ENCODE results near the gene MLANA.
A peak's percentile ranks its signal among the peaks of the same experiment; 100 is the strongest.
"Not testable (repeated sequence)": the region's sequence is repeated elsewhere in the genome, so short reads cannot be mapped to it uniquely, and the experiment has no call there.

Gene MLANA

GRCh38 chr9:5876711-5877110, 14.0 kb upstream of the MLANA start:
- no peak for DNase-seq (ENCODE audit: extremely low read depth, insufficient read length)

GRCh38 chr9:5879419-5880181, 11.1 kb upstream of the MLANA start:
- no peak for TF ChIP-seq CTCF (IDR thresholded peaks at IDR 0.05; ENCODE audit: insufficient read depth, low read length, poor library complexity, severe bottlenecking)
- Histone ChIP-seq H3K36me3 (ENCODE audit: control insufficient read depth, insufficient read depth, low read length) (no peaks in the 10 kb centered on the region), H3K27me3 (replicated peaks; ENCODE audit: control insufficient read depth, insufficient read depth, low read length) (no peaks in the 10 kb centered on the region), H3K4me3 (replicated peaks; ENCODE audit: low read depth, low read length) (no peak overlapping the region)
- DNase-seq (ENCODE audit: extremely low read depth, insufficient read length), result no peak

More at GRCh38 chr9:5876711-5877110, 14.0 kb upstream of the MLANA start:
- Histone ChIP-seq H3K27me3 (replicated peaks; ENCODE audit: control insufficient read depth, insufficient read depth, low read length) (no peaks in the 10 kb centered on the region), H3K4me3 (replicated peaks; ENCODE audit: low read depth, low read length) (no peak overlapping the region), H3K36me3 (ENCODE audit: control insufficient read depth, insufficient read depth, low read length) (no peaks in the 10 kb centered on the region)
- no peak for TF ChIP-seq CTCF (IDR thresholded peaks at IDR 0.05; ENCODE audit: insufficient read depth, low read length, poor library complexity, severe bottlenecking)

GRCh38 chr9:5882244-5883012, 8.3 kb upstream of the MLANA start:
- H3K4me3 ChIP-seq (replicated peaks; ENCODE audit: low read depth, low read length); H3K27me3 ChIP-seq (replicated peaks; ENCODE audit: control insufficient read depth, insufficient read depth, low read length); H3K36me3 ChIP-seq (ENCODE audit: control insufficient read depth, insufficient read depth, low read length); DNase-seq (ENCODE audit: extremely low read depth, insufficient read length): not testable (repeated sequence)

- Histone ChIP-seq H3K36me3 (ENCODE audit: control insufficient read depth, insufficient read depth, low read length) (no peaks in the 10 kb centered on the region), H3K4me3 (replicated peaks; ENCODE audit: low read depth, low read length) (no peak overlapping the region), H3K27me3 (replicated peaks; ENCODE audit: control insufficient read depth, insufficient read depth, low read length) (no peaks in the 10 kb centered on the region)
- no peak for TF ChIP-seq CTCF (IDR thresholded peaks at IDR 0.05; ENCODE audit: insufficient read depth, low read length, poor library complexity, severe bottlenecking)
- DNase-seq (ENCODE audit: extremely low read depth, insufficient read length), result no peak
Measured at GRCh38 chr9:5884191-5884590, 6.5 kb upstream of the MLANA start.

GRCh38 chr9:5886114-5886939, 4.4 kb upstream of the MLANA start:
- DNase-seq (ENCODE audit: extremely low read depth, insufficient read length), result peak; percentile 51
- peak; percentile 94 for TF ChIP-seq CTCF (IDR thresholded peaks at IDR 0.05; ENCODE audit: insufficient read depth, low read length, poor library complexity, severe bottlenecking)
- no peaks in the 10 kb centered on the region for H3K36me3 ChIP-seq (ENCODE audit: control insufficient read depth, insufficient read depth, low read length)
- H3K27me3 ChIP-seq (replicated peaks; ENCODE audit: control insufficient read depth, insufficient read depth, low read length), result no peaks in the 10 kb centered on the region
- H3K4me3 ChIP-seq (replicated peaks; ENCODE audit: low read depth, low read length), result no peak overlapping the region

Data from GM06990 (cell line).